AG08395 (cell line): ENCODE results near the gene KLF11.
"Not testable (repeated sequence)": the region's sequence is repeated elsewhere in the genome, so short reads cannot be mapped to it uniquely, and the experiment has no call there.

Experiments used
- DNase-seq: peaks from one replicate; pipeline ENCODE4 v3.0.0; 2012; ENCODE audit warnings: mixed read lengths, low spot score

The KLF11 gene

GRCh38 chr2:10085043-10085667 lies 41.8 kb downstream of the KLF11 start:
- no peak for DNase-seq

GRCh38 chr2:10085668-10086059 lies 42.3 kb downstream of the KLF11 start:
- DNase-seq = no peak

GRCh38 chr2:10086950-10087349 lies 43.6 kb downstream of the KLF11 start:
- DNase-seq = no peak

GRCh38 chr2:10087360-10087759 lies 44.0 kb downstream of the KLF11 start:
- DNase-seq = no peak

- DNase-seq = no peak
Measured at GRCh38 chr2:10089565-10090190, 46.3 kb downstream of the KLF11 start.

DNA sequence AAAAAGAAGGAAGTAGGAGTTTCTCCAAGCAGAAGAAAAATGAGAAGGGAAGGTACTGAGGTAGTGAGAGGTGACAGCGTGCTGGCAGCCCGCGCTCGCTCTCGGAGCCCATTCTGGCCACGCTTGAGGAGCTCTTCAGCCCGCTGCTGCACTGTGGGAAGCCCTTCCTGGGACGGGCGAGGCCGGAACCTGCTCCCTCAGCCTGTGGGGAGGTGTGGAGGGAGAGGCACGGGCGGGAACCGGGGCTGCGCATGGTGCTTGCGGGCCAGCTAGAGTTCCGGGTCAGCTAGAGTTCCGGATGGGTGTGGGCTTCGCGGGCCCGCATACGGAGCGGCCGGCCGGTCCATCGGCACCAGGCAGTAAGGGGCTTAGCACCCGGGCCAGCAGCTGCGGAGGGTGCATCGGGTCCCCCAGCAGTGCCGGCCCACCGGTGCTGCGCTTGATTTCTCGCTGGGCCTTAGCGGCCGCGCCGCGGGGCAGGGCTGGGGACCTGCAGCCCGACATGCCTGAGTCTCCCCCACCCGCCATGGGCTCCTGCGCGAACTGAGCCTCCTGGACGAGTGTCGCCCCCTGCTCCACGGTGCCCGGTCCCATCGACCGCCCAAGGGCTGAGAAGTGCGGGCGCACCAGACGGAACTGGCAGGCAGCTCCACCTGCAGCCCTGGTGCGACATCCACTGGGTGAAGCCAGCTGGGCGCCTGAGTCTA lies 48.0 kb downstream of the KLF11 start:
- no peak for DNase-seq

DNA sequence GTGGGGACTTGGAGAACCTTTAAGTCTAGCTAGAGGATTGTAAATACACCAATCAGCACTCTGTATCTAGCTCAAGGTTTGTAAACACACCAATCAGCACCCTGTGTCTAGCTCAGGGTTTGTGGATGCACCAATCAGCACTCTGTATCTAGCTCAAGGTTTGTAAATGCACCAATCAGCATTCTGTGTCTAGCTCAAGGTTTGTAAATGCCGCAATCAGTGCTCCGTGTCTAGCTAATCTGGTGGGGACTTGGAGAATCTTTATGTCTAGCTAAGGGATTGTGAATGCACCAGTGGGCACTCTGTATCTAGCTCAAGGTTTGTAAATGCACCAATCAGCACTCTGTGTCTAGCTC lies 48.5 kb downstream of the KLF11 start:
- DNase-seq = not testable (repeated sequence)

DNA sequence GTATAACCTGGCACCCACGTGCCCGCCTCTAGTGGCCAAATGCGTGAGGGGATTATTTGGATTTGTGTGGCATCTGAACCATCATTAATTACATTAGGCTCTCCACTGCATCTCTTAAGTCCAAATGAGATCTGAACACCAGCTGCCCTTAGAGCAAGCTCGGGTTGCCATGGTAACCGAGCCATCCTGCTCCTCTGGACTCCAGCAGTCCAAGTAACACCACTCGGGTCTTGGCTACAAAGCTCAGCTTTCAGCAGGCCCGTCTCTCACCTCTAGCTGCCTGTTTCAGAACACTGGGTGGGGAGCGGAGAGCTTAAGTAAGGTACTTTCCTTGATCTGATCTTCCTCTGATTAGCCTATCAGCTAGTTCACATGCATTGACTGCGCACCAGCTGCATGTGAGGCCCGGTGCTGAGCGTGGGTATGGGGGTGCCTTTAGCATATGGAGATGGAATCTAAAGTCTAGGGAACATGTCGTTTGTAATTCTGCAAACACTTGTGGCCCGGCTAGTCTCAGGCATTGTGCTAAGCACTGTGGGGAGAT lies 51.0 kb downstream of the KLF11 start:
- no peak for DNase-seq

- no peak for DNase-seq
Measured at GRCh38 chr2:10095175-10095574, 51.8 kb downstream of the KLF11 start.

GRCh38 chr2:10096641-10097040 lies 53.3 kb downstream of the KLF11 start:
- DNase-seq = no peak

- peak; percentile 92 for DNase-seq
Measured at GRCh38 chr2:10097352-10098148, 54.2 kb downstream of the KLF11 start.

DNA sequence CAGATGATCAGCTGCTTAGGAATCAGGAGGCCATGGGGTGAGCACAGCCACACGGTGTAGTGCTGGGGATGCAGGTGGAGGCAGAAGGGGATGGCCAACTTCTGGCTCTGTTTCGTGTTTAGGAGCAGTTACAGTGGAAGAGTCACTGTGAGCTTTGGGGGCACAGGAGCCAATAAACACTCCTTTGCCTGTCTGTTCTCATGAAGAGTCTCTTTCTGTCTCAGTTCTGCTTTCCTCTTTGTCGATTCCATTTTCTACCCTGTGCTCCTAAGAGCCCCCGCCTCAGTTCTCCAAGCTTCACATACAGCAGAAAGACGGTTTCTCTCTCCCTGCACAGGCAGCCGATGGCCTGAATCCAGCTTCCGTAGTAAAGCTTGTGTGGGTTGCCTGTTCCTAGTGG lies 58.1 kb downstream of the KLF11 start:
- no peak for DNase-seq

- DNase-seq = no peak
Measured at GRCh38 chr2:10103179-10103578, 59.8 kb downstream of the KLF11 start.
